Calu3 (cell line): Measurements from ENCODE around the gene RHPN2. TPM values are rescaled to one million over a fixed set of nuclear protein-coding genes. Genes with fewer than 3 reads are reported as not detected.

Experiments used
- BruUV-seq: library from RNA; stranded (reverse); fragments of 400-500 nt; replicated peaks from 2 replicates; lab custom pipeline; 2021; lab: Mats Ljungman, UMichigan
- CTCF ChIA-PET: fragments of 300-600 bp; sonication (Branson Sonifier 250); formaldehyde crosslinking; loops from one replicate; lab custom pipeline; 2022; ENCODE audit warnings: antibody characterized with exemption; lab: Charles Lee
- DNase-seq: peaks from one replicate; pipeline ENCODE4 v3.0.0; 2022
- H3K27ac Mint-ChIP-seq: one replicate; pipeline ENCODE4 v1.8.0; 2022; ENCODE audit warnings: mixed read lengths; ENCODE audit not compliant: unreplicated experiment
- H3K27me3 Mint-ChIP-seq: one replicate; pipeline ENCODE4 v1.8.0; 2022; ENCODE audit warnings: mixed read lengths; ENCODE audit not compliant: unreplicated experiment
- H3K36me3 Mint-ChIP-seq: one replicate; pipeline ENCODE4 v1.8.0; 2022; ENCODE audit warnings: mild to moderate bottlenecking, moderate library complexity, mixed read lengths; ENCODE audit not compliant: insufficient read depth, unreplicated experiment
- H3K4me1 Mint-ChIP-seq: one replicate; pipeline ENCODE4 v1.8.0; 2022; ENCODE audit warnings: mild to moderate bottlenecking, low read depth, mixed read lengths; ENCODE audit not compliant: unreplicated experiment
- H3K4me3 Mint-ChIP-seq: one replicate; pipeline ENCODE4 v1.8.0; 2022; ENCODE audit warnings: mild to moderate bottlenecking, low read depth, moderate library complexity, mixed read lengths; ENCODE audit not compliant: unreplicated experiment
- H3K9me3 Mint-ChIP-seq: one replicate; pipeline ENCODE4 v1.8.0; 2022; ENCODE audit warnings: low read depth, mixed read lengths; ENCODE audit not compliant: unreplicated experiment
- intact Hi-C: fragments of 100-400 bp; cut with micrococcal nuclease; formaldehyde crosslinking; loops from one replicate; pipeline ENCODE4 v1.10.0; 2022; ENCODE audit not compliant: unreplicated experiment
- total RNA-seq: library from RNA; stranded (reverse); gene quantifications from 2 replicates; pipeline ENCODE4 v1.2.3, GENCODE V29; 2022
- TF ChIP-seq, protein P1 (sequence below): fragments of 200-600 bp; IDR thresholded peaks from one replicate; pipeline ENCODE4 v1.8.0; 2022; ENCODE audit warnings: antibody characterized with exemption; ENCODE audit not compliant: unreplicated experiment

The RHPN2 gene
- total RNA-seq, 1 experiment from 2014 or later = 46.4 TPM

DNA sequence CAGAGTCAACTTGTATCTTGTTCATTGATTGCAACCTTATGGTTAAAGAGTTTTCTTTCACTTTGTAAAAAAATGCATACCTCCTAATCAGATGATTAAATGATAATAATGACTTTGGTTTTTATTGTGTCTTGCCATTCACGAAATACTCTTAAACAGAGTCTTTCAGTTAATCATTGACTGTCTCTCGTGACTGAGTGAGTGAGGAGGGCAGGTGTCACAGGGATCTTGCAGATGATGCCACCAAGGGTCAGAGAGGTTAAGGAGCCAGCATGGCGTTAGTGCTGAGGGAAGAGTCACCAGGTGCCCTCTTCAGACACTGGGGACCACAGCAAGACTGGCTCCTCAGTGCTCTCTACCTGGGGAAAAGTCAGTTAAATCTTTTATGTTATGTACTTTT lies 24.3 kb upstream of the RHPN2 start:
- no peak overlapping the region for H3K4me3 Mint-ChIP-seq
- intact Hi-C loops = no loop called here
- peaks cover 17% of the 10 kb centered on the region for H3K4me1 Mint-ChIP-seq
- TF ChIP-seq, protein P1, sequence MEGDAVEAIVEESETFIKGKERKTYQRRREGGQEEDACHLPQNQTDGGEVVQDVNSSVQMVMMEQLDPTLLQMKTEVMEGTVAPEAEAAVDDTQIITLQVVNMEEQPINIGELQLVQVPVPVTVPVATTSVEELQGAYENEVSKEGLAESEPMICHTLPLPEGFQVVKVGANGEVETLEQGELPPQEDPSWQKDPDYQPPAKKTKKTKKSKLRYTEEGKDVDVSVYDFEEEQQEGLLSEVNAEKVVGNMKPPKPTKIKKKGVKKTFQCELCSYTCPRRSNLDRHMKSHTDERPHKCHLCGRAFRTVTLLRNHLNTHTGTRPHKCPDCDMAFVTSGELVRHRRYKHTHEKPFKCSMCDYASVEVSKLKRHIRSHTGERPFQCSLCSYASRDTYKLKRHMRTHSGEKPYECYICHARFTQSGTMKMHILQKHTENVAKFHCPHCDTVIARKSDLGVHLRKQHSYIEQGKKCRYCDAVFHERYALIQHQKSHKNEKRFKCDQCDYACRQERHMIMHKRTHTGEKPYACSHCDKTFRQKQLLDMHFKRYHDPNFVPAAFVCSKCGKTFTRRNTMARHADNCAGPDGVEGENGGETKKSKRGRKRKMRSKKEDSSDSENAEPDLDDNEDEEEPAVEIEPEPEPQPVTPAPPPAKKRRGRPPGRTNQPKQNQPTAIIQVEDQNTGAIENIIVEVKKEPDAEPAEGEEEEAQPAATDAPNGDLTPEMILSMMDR = no peak
- peaks cover 16% of the 10 kb centered on the region for H3K36me3 Mint-ChIP-seq
- no TSS peak for BruUV-seq
- DNase-seq = no peak
- no peaks in the 10 kb centered on the region for H3K27me3 Mint-ChIP-seq
- no peaks in the 10 kb centered on the region for H3K9me3 Mint-ChIP-seq
- H3K27ac Mint-ChIP-seq = no peak overlapping the region
- CTCF ChIA-PET = interaction anchor here (0.6 kb wide), 1 partner anchor 13 kb away, joined by 5 read pairs; no protein-coding TSS in a partner anchor

- BruUV-seq = no TSS peak
- intact Hi-C loops = no loop called here
- TF ChIP-seq, protein P1 = no peak
- Mint-ChIP-seq H3K36me3 (peaks cover 18% of the 10 kb centered on the region), H3K4me3 (no peak overlapping the region), H3K9me3 (no peaks in the 10 kb centered on the region), H3K4me1 (peaks cover 21% of the 10 kb centered on the region), H3K27ac (no peak overlapping the region), H3K27me3 (no peaks in the 10 kb centered on the region)
- CTCF ChIA-PET = no interaction called here
- no peak for DNase-seq
Observed at GRCh38 chr19:33086955-33087354, 22.3 kb upstream of the RHPN2 start.

DNA sequence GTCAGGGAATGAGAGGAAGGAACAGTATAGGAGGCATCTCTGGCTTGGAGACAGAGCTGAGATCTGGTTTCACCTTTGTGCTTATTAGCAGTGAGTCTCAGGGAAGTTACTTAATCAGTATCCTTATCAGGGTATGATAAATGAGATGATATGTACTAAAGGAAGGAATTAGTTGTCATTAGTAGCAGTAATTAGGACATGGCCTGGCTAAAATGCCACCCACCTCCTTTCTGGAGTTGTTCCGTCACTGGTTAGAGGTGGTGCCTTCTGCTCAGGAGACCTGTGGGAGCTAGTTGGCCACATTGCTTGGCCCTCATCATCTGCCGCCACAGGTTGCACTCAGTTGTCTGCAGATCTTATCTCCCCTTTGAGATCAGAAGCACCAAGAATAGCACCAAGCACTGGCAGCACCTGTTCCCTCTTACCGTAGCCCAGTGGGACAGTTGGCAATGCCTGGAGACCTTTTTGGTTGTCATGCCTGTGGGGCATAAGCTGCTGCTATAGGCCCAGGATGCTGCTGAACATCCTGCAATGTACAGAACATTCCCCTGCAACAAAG lies 21.0 kb upstream of the RHPN2 start:
- peaks cover 32% of the 10 kb centered on the region for H3K4me1 Mint-ChIP-seq
- TF ChIP-seq, protein P1 = no peak
- H3K4me3 Mint-ChIP-seq = no peak overlapping the region
- no peaks in the 10 kb centered on the region for H3K9me3 Mint-ChIP-seq
- intact Hi-C loops = no loop called here
- BruUV-seq = no TSS peak
- H3K27ac Mint-ChIP-seq = no peak overlapping the region
- H3K27me3 Mint-ChIP-seq = no peaks in the 10 kb centered on the region
- H3K36me3 Mint-ChIP-seq = peaks cover 31% of the 10 kb centered on the region
- CTCF ChIA-PET = no interaction called here
- DNase-seq = no peak

- no TSS peak for BruUV-seq
- H3K4me1 Mint-ChIP-seq = peaks cover 49% of the 10 kb centered on the region
- peak within 1 kb of the TSS; percentile 95 for H3K4me3 Mint-ChIP-seq
- CTCF ChIA-PET = interaction anchor here (0.6 to 0.7 kb wide), 5 partner anchors 41 to 364 kb away, joined by 3 to 11 read pairs (median 4); no protein-coding TSS in a partner anchor
- peak; percentile 95 for DNase-seq
- peak within 1 kb of the TSS; percentile 70 for H3K27ac Mint-ChIP-seq
- no peaks in the 10 kb centered on the region for H3K9me3 Mint-ChIP-seq
- H3K27me3 Mint-ChIP-seq = no peaks in the 10 kb centered on the region
- H3K36me3 Mint-ChIP-seq = peaks cover 17% of the 10 kb centered on the region
- intact Hi-C loops = no loop called here
- TF ChIP-seq, protein P1 = no peak
Observed at GRCh38 chr19:33080761-33081681, 16.3 kb upstream of the RHPN2 start, which contains the start of gene GPATCH1. TSS of gene GPATCH1 (plus strand) at chr19:33081181. CDS start at chr19:33081194, 13 bp downstream.
